Vagina (tissue), 2 donors: Measurements from ENCODE around the gene SLC12A3. TPM values are rescaled to one million over a fixed set of nuclear protein-coding genes. Genes with fewer than 3 reads are reported as not detected.

Experiments used
- DNase-seq, 2 donors: peaks; one replicate each; pipeline ENCODE4 v3.0.0-alpha.2; 2017; ENCODE audit errors: extremely low spot score in 2 of 2
- H3K27ac ChIP-seq: fragments of 200-600 bp; sonication (generic); one replicate; pipeline ENCODE4 v1.5.1; 2019
- H3K27me3 ChIP-seq: fragments of 200-600 bp; sonication (generic); one replicate; pipeline ENCODE4 v1.5.1; 2019
- H3K36me3 ChIP-seq, 2 donors: fragments of 200-600 bp; sonication (generic); one replicate each; pipeline ENCODE4 v1.5.1; 2017 to 2019
- H3K4me1 ChIP-seq: fragments of 200-600 bp; sonication (generic); one replicate; pipeline ENCODE4 v1.5.1; 2019
- H3K4me3 ChIP-seq, 2 donors: fragments of 200-600 bp; sonication (generic); 1 replicate in 1 of 2; 2 replicates in 1 of 2; pipeline ENCODE4 v1.5.1; 2016 to 2019
- H3K9me3 ChIP-seq: fragments of 200-600 bp; sonication (generic); one replicate; pipeline ENCODE4 v1.5.1; 2019
- POLR2A ChIP-seq, 2 donors: fragments of 450-650 bp; IDR thresholded peaks; one replicate each; pipeline ENCODE4 v1.6.1; 2017; ENCODE audit warnings: antibody characterized with exemption in 2 of 2, mild to moderate bottlenecking in 2 of 2, moderate library complexity in 2 of 2
- POLR2AphosphoS5 ChIP-seq, 2 donors: sonication (generic); formaldehyde crosslinking; IDR thresholded peaks; one replicate each; pipeline ENCODE4 v1.9.0; 2017; ENCODE audit warnings: antibody characterized with exemption in 2 of 2, mild to moderate bottlenecking in 2 of 2, low read depth in 1 of 2; ENCODE audit not compliant: insufficient read depth in 1 of 2
- intact Hi-C: fragments of 100-400 bp; cut with DNase I; formaldehyde crosslinking; loops from one replicate; pipeline ENCODE4 v1.15.1; 2023
- total RNA-seq: library from RNA; depleted of rRNA; stranded (reverse); fragments of >200 nt; gene quantifications from one replicate; pipeline ENCODE4 v1.2.3, GENCODE V29; 2016
- TF ChIP-seq, protein P1 (sequence below), 3 experiments: fragments of 450-650 bp in 2 of 3; fragments of 200-600 bp in 1 of 3; sonication (generic) in 1 of 3; IDR thresholded peaks; one replicate each; pipeline ENCODE4 v1.5.1; 2017 to 2019; ENCODE audit warnings: antibody characterized with exemption in 3 of 3, mild to moderate bottlenecking in 2 of 3, moderate library complexity in 2 of 3

SLC12A3 gene
- total RNA-seq, 1 donor from 2014 or later = not detected

DNA sequence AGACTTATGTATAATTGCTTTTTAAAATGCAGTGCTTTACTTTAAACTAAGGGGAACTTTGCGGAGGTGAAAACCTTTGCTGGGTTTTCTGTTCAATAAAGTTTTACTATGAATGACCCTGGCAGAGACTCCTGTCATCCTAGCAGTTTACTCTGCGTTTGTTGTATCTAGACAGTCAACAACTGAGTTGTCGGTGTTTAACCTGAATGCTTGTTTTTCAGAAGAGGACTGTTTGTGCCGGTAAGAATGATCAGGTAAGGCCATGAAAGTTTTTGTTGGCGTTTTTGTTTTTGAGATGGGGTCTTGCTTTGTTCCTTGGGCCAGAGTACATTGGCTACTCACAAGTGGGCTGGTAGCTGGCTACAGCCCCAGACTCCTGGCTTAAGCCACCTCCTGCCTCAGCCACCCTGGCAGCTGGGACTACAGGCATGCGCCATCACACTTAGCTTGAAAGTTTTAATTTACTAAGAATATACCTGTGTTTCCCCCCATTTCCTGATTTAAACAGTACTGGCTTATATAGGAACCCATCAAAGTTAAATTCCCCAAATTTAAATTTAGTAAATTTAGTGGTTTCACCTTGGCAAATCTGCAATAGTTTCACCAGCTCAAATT lies 78.9 kb downstream of the SLC12A3 start:
- H3K27ac ChIP-seq = no peak overlapping the region
- no peaks in the 10 kb centered on the region for H3K27me3 ChIP-seq
- peaks cover 0 to 76% of the 10 kb centered on the region in 2 donors for H3K36me3 ChIP-seq
- H3K9me3 ChIP-seq = no peaks in the 10 kb centered on the region
- no peak overlapping the region for H3K4me3 ChIP-seq
- intact Hi-C loops = no loop called here
- peaks cover under 1% of the 10 kb centered on the region for H3K4me1 ChIP-seq
- DNase-seq = no peak
- no peak for TF ChIP-seq POLR2AphosphoS5 (IDR thresholded peaks at IDR 0.05; ENCODE audit: insufficient read depth in 1 of 2, low read depth in 1 of 2)
- TF ChIP-seq, protein P1, sequence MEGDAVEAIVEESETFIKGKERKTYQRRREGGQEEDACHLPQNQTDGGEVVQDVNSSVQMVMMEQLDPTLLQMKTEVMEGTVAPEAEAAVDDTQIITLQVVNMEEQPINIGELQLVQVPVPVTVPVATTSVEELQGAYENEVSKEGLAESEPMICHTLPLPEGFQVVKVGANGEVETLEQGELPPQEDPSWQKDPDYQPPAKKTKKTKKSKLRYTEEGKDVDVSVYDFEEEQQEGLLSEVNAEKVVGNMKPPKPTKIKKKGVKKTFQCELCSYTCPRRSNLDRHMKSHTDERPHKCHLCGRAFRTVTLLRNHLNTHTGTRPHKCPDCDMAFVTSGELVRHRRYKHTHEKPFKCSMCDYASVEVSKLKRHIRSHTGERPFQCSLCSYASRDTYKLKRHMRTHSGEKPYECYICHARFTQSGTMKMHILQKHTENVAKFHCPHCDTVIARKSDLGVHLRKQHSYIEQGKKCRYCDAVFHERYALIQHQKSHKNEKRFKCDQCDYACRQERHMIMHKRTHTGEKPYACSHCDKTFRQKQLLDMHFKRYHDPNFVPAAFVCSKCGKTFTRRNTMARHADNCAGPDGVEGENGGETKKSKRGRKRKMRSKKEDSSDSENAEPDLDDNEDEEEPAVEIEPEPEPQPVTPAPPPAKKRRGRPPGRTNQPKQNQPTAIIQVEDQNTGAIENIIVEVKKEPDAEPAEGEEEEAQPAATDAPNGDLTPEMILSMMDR (IDR thresholded peaks at IDR 0.05) = no peak
- no peak for TF ChIP-seq POLR2A (IDR thresholded peaks at IDR 0.05)

DNA sequence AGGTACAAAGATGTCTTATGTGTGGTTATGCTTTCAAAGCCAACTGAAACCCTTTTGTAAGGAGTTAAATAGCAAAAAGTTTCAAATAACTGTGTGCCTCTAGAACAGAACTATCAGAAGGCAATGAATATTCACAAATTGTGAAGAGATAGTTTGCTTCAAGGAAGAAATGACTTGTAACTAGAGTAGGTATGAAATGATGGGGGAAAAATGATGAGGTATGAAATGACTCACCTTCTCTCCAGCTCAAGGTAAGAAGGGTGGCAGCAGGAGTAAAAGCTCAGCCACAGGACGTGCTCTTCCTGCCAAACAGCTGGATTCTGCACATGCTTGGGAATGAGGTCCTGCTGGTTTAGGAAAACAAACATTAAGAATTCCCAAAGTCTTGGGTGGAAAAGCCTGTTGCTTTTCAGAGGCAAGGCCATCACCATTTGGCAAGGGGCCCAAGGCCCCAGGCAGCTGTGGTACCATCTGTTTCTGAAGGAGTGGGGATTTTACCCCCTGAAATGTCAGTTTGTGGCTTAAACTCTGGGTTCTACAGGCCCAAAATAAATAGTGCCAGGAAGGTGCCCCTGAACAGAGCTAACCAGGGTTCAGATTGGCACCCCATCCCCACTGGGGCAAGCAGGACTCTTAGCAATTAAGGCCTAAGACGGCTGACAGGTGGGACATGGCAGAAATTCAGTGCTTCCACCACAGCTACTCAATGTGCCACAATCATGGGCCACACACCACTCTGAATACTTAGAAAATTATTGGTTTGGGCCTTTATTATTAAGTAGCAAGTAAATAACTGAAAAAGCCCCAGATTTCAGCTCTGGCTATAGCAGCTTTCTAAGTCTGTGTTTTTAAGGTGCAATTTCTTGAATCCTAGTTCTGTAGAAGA lies 80.2 kb downstream of the SLC12A3 start:
- intact Hi-C loops = no loop called here
- no peaks in the 10 kb centered on the region for H3K27me3 ChIP-seq
- H3K27ac ChIP-seq = no peak overlapping the region
- no peaks in the 10 kb centered on the region for H3K4me1 ChIP-seq
- no peak overlapping the region for H3K4me3 ChIP-seq
- DNase-seq = no peak
- TF ChIP-seq POLR2AphosphoS5 (IDR thresholded peaks at IDR 0.05; ENCODE audit: insufficient read depth in 1 of 2, low read depth in 1 of 2) (no peak), POLR2A (IDR thresholded peaks at IDR 0.05) (no peak)
- TF ChIP-seq, protein P1 (IDR thresholded peaks at IDR 0.05) = no peak
- H3K9me3 ChIP-seq = no peaks in the 10 kb centered on the region
- H3K36me3 ChIP-seq = peaks cover 0 to 63% of the 10 kb centered on the region in 2 donors

DNA sequence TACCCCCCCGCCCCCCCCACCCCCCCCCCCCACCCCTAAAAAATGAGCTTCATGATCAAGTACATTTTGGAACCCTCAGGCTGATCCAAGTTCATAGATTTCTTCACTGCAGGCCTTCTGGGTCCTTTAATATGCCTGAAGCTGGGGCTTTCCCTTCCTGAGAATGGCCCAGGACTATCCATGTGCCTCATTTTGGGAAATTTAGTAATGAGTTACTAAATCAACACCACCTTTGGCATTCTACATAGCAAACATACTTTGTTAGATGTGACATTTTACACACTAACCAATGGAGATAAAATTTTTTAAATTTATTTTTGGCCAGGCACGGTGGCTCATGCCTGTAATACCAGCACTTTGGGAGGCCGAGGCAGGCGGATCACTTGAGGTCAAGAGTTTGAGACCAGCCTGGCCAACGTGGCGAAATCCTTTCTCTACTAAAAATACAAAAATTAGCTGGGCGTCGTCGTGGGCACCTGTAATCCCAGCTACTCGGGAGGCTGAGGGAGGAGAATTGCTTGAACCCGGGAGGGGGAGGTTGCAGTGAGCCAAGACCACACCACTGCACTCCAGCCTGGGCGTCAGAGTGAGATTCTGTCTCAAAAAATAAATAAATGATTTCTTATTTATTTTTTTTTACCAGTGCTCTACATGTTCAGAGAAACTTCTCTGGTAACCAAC lies 81.0 kb downstream of the SLC12A3 start:
- intact Hi-C loops = no loop called here
- H3K27ac ChIP-seq = no peak overlapping the region
- peaks cover 0 to 55% of the 10 kb centered on the region in 2 donors for H3K36me3 ChIP-seq
- TF ChIP-seq POLR2A (IDR thresholded peaks at IDR 0.05) (no peak), POLR2AphosphoS5 (IDR thresholded peaks at IDR 0.05; ENCODE audit: insufficient read depth in 1 of 2, low read depth in 1 of 2) (no peak)
- TF ChIP-seq, protein P1 (IDR thresholded peaks at IDR 0.05) = no peak
- H3K9me3 ChIP-seq = no peaks in the 10 kb centered on the region
- no peaks in the 10 kb centered on the region for H3K27me3 ChIP-seq
- H3K4me1 ChIP-seq = no peaks in the 10 kb centered on the region
- no peak for DNase-seq
- no peak overlapping the region for H3K4me3 ChIP-seq

DNA sequence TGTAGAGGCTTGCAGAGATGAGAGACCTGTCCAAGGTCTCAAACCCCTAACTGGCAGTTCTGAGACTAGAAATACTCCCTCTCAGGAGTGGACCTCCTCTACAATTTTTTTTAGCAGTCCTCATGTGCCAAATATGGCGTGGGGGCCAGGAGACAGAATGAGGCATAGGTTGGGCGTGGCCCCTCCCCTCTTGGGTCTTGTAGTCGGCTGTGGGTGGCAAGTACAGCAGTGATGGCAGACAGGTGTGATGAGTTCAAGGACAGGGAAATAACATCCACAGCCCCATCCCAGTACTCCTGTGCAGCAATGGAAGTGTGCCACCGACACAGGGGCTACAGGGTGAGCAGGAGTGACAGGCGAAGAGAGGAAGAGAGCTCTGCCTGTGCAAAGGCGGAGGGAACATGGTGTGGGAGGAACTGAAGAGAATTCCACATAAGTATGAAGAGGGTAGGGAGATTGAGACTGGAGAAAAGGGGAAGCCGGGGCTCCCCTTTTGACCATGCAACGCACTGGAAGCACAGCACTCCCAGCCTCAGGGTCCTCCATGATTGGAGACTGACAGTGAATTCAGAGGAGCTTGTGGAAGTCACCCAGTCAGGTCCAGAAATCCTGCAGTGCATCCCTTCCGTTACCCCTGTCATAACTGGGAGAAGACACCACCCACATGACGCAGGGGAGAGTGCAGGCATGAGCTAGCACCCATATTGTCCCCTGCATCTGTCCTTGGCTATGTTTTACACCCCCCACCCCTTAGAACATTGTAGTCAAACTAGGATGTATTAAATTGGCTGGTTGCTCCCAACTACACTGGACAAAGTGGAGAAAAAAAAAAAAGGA lies 82.0 kb downstream of the SLC12A3 start:
- H3K4me3 ChIP-seq = no peak overlapping the region
- no peaks in the 10 kb centered on the region for H3K27me3 ChIP-seq
- no peaks in the 10 kb centered on the region for H3K4me1 ChIP-seq
- intact Hi-C loops = no loop called here
- no peak for DNase-seq
- H3K27ac ChIP-seq = no peak overlapping the region
- peaks cover 0 to 46% of the 10 kb centered on the region in 2 donors for H3K36me3 ChIP-seq
- TF ChIP-seq POLR2AphosphoS5 (IDR thresholded peaks at IDR 0.05; ENCODE audit: insufficient read depth in 1 of 2, low read depth in 1 of 2) = no peak
- no peaks in the 10 kb centered on the region for H3K9me3 ChIP-seq

DNA sequence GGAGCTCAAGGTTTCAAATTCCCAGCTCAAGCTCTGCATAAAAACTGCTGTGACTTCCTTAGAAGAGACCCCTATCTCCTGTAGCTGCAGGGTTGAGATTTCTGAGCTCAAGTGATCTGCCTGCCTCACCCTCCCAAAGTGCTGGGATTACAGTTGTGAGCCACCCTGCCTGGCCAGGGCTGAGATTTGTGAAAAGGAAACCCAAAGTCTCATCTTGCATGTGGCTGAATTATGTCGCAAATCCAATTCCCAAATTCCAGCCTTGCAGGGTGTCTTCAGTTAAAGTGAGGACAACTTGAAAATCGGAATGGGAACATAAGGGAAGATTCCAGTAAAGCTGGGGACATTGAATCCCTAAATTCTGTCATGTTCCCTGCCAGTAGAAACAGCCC lies 82.6 kb downstream of the SLC12A3 start:
- intact Hi-C loops = no loop called here
- H3K9me3 ChIP-seq = no peaks in the 10 kb centered on the region
- DNase-seq = no peak
- H3K4me1 ChIP-seq = no peaks in the 10 kb centered on the region
- TF ChIP-seq, protein P1 (IDR thresholded peaks at IDR 0.05) = no peak
- TF ChIP-seq POLR2A (IDR thresholded peaks at IDR 0.05) (no peak), POLR2AphosphoS5 (IDR thresholded peaks at IDR 0.05; ENCODE audit: insufficient read depth in 1 of 2, low read depth in 1 of 2) (no peak)
- no peak overlapping the region for H3K4me3 ChIP-seq
- H3K36me3 ChIP-seq = peaks cover 0 to 40% of the 10 kb centered on the region in 2 donors
- no peaks in the 10 kb centered on the region for H3K27me3 ChIP-seq
- H3K27ac ChIP-seq = no peak overlapping the region
